Hematopoietic multipotent progenitor cell treated with erythropoietin and hydrocortisone succinate and interleukin-3 and kit ligand, for 4 days (in vitro differentiated cells): Measurements from ENCODE around the gene KLHL17.

Experiments used
- DNase-seq: peaks from one replicate; pipeline ENCODE4 v3.0.0-alpha.2; 2015

Gene KLHL17

GRCh38 chr1:960363-961131, at the start of gene KLHL17:
KLHL17 (plus strand) TSS chr1:960584; CDS start chr1:960694, 110 bp downstream.
- peak; percentile 86 for DNase-seq

- DNase-seq: peak; percentile 68
Measured at GRCh38 chr1:910881-911721, 49.3 kb upstream of the KLHL17 start.

GRCh38 chr1:911875-912739, 48.3 kb upstream of the KLHL17 start:
- DNase-seq: no peak

- DNase-seq: peak; percentile 64
Measured at GRCh38 chr1:912740-913301, 47.6 kb upstream of the KLHL17 start.

- no peak for DNase-seq
Measured at GRCh38 chr1:913491-914130, 46.8 kb upstream of the KLHL17 start.

- no peak for DNase-seq
Measured at GRCh38 chr1:914131-914890, 46.1 kb upstream of the KLHL17 start.

GRCh38 chr1:914891-915280, 45.5 kb upstream of the KLHL17 start:
- DNase-seq: no peak

- no peak for DNase-seq
Measured at GRCh38 chr1:915295-916172, 44.9 kb upstream of the KLHL17 start.

GRCh38 chr1:916173-917075, 44.0 kb upstream of the KLHL17 start:
- DNase-seq: peak; percentile 62

GRCh38 chr1:917076-917459, 43.3 kb upstream of the KLHL17 start:
- no peak for DNase-seq

- DNase-seq: no peak
Measured at GRCh38 chr1:917466-918091, 42.8 kb upstream of the KLHL17 start.

- DNase-seq: no peak
Measured at GRCh38 chr1:918353-918752, 42.0 kb upstream of the KLHL17 start.

GRCh38 chr1:918843-919242, 41.5 kb upstream of the KLHL17 start:
- no peak for DNase-seq

GRCh38 chr1:919271-919872, 41.0 kb upstream of the KLHL17 start:
- DNase-seq: no peak

- no peak for DNase-seq
Measured at GRCh38 chr1:920010-920409, 40.4 kb upstream of the KLHL17 start.

GRCh38 chr1:920521-920920, 39.9 kb upstream of the KLHL17 start:
- no peak for DNase-seq

- peak; percentile 88 for DNase-seq
Measured at GRCh38 chr1:921011-921837, 39.2 kb upstream of the KLHL17 start.
